ENCODE results near the gene KIRREL1.

Gene KIRREL1

DNA sequence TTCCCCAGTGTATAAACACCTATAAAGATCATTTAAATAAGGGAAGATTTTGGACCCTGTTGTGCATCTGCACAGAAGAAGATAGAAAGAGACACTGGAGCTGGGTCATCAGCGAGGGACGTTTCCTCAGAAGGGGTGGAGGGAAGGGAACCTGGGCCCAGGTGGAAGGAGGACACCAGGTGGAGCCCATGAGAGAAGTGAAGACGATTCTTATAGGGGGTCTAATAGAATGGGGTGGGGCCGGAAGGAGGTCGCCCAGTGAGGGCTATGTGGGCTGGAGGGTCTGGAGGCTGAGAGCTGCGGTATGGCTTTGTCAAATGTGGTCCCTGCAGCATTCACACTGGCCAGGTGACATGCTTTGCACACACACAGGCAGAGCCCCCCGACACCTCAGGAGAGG is 13.7 kb downstream of the KIRREL1 start:
- DNase-seq (ENCODE audit: extremely low spot score) = no peak
- no peak for TF ChIP-seq CTCF (IDR thresholded peaks at IDR 0.05; ENCODE audit: control extremely low read depth, extremely low read depth, low read depth, missing control alignments)
- ChIA-PET POLR2A (no interaction called here), CTCF (interaction anchor here (1.4 kb wide), 2 partner anchors 15 to 30 kb away, joined by 3 to 4 read pairs; no protein-coding TSS in a partner anchor)

- no peak for TF ChIP-seq CTCF (IDR thresholded peaks at IDR 0.05; ENCODE audit: control extremely low read depth, extremely low read depth, low read depth, missing control alignments)
- ChIA-PET POLR2A (no interaction called here), CTCF (interaction anchor here (1.4 kb wide), 2 partner anchors 16 to 29 kb away, joined by 3 to 4 read pairs; no protein-coding TSS in a partner anchor)
- DNase-seq (ENCODE audit: extremely low spot score) = no peak
Measured at GRCh38 chr1:158007667-158008386, 14.4 kb downstream of the KIRREL1 start.

DNA sequence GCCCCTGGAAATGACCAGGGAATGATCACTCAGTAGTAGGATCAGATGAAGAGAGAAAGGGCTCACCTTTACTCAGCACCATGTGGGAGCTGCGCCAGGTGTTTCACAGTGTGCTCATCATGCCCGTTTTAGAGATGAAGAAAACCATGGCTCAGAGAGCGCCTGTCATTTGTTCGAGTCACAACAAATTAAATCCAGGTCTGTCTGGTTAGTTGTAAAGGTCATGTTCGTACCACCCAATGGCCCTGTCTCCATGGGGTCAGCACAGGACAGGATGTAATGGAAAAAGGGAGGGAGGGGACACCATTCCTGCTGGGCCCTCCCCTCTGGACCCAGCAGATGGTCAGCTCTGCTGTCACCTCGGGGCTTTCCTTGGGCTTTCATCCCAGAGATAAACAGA is 15.2 kb downstream of the KIRREL1 start:
- CTCF ChIA-PET = interaction anchor here (1.0 kb wide), 1 partner anchor 17 kb away, joined by 3 read pairs; no protein-coding TSS in a partner anchor
- POLR2A ChIA-PET = no interaction called here
- TF ChIP-seq CTCF (IDR thresholded peaks at IDR 0.05; ENCODE audit: control extremely low read depth, extremely low read depth, low read depth, missing control alignments) = no peak
- DNase-seq (ENCODE audit: extremely low spot score) = no peak

GRCh38 chr1:158011714-158012113 is 18.3 kb downstream of the KIRREL1 start:
- POLR2A ChIA-PET = no interaction called here
- DNase-seq (ENCODE audit: extremely low spot score) = no peak
- CTCF ChIA-PET = interaction anchor here (4.4 kb wide), 1 partner anchor 21 kb away, joined by 24 read pairs; no protein-coding TSS in a partner anchor
- TF ChIP-seq CTCF (IDR thresholded peaks at IDR 0.05; ENCODE audit: control extremely low read depth, extremely low read depth, low read depth, missing control alignments) = no peak

DNA sequence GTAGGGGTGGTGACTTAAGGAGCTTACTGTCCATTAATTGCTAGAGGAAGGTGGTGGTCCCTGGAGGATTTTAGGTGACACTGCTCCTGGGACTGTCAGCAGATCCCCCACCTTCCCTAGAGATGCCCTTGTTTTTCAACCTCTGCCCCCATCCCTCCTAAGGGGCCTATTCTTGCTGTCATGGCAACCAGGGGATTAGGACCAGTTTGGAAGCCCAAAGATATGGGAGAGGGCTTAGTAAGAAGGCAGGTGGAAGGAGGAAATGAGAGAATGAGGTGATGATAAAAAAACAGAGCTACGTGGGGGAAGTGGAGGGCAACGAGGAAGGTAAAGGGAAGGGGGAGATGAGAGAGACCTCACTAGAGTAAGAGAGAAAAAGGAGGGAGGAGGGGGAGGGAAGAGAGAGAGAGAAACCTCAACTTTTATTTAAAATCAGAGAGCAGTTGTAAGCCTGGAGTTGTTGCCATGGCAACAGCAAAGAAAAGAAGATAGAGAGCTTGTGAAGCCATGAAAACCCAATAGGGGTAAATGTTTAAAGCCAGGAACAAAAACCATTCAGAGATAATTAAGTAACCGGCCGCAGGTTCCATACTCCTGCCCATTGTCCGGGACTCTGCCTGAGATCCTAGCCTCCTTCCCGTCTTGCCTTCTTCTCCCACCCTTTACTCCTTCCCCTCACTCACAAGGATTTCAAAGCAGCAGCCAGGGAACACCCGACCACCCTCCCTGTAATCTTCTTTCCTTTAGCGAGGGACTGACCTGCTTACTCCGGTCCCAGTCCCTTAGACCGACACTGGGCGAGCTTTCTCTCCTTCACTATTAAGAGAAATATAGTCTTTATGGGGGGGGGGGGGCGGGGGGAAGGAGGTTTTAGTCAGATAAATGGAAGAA is 20.6 kb downstream of the KIRREL1 start:
- ChIA-PET POLR2A (no interaction called here), CTCF (interaction anchor here (4.4 kb wide), 1 partner anchor 23 kb away, joined by 24 read pairs; no protein-coding TSS in a partner anchor)
- DNase-seq (ENCODE audit: extremely low spot score) = no peak
- no peak for TF ChIP-seq CTCF (IDR thresholded peaks at IDR 0.05; ENCODE audit: control extremely low read depth, extremely low read depth, low read depth, missing control alignments)

GRCh38 chr1:158014731-158015320 is 21.4 kb downstream of the KIRREL1 start:
- CTCF ChIA-PET = interaction anchor here (1.0 to 4.4 kb wide), 2 partner anchors 24 to 83 kb away, joined by 4 to 24 read pairs; no protein-coding TSS in a partner anchor
- DNase-seq (ENCODE audit: extremely low spot score) = no peak
- TF ChIP-seq CTCF (IDR thresholded peaks at IDR 0.05; ENCODE audit: control extremely low read depth, extremely low read depth, low read depth, missing control alignments) = no peak
- POLR2A ChIA-PET = no interaction called here
